Natural killer cell (primary cell): ENCODE measurements around the gene SYT10. TPM values are rescaled to one million over a fixed set of nuclear protein-coding genes. Genes with fewer than 3 reads are reported as not detected.

ENCODE experiments used
- ATAC-seq, 3 donors: fragments of 150-1000 bp in 2 of 3; fragments of 200-7000 bp in 1 of 3; cut with Tn5 transposase; 1 replicate in 1 of 3; 2 replicates in 2 of 3; pipeline ENCODE4 v1.10.0; 2021; ENCODE audit warnings: mild to moderate bottlenecking in 2 of 3, moderate library complexity in 2 of 3
- DNase-seq, 2 donors: peaks; one replicate each; pipeline versions ENCODE4 v3.0.0 to v3.0.0-alpha.2; 2013 to 2021; ENCODE audit warnings: mixed read lengths in 1 of 2
- H3K27ac ChIP-seq: one replicate; pipeline ENCODE4 v1.5.1; 2013; ENCODE audit warnings: mild to moderate bottlenecking, low read length
- H3K27me3 ChIP-seq: one replicate; pipeline ENCODE4 v1.6.1; 2013; ENCODE audit warnings: low read length; ENCODE audit not compliant: control insufficient read depth, insufficient read depth
- H3K36me3 ChIP-seq: one replicate; pipeline ENCODE4 v1.6.1; 2013; ENCODE audit warnings: low read length; ENCODE audit not compliant: control insufficient read depth, insufficient read depth
- H3K4me1 ChIP-seq: one replicate; pipeline ENCODE4 v1.6.1; 2013; ENCODE audit warnings: low read length; ENCODE audit not compliant: control insufficient read depth, insufficient read depth
- H3K4me3 ChIP-seq: one replicate; pipeline ENCODE4 v1.5.1; 2013; ENCODE audit warnings: low read length
- H3K9me3 ChIP-seq: one replicate; pipeline ENCODE4 v1.6.1; 2013; ENCODE audit warnings: low read length; ENCODE audit not compliant: control insufficient read depth, insufficient read depth
- H3K27ac Mint-ChIP-seq, 2 donors: one replicate each; pipeline ENCODE4 v1.8.0; 2022; ENCODE audit warnings: mild to moderate bottlenecking in 2 of 2, mixed read lengths in 2 of 2, moderate library complexity in 1 of 2
- H3K27me3 Mint-ChIP-seq, 2 donors: one replicate each; pipeline ENCODE4 v1.8.0; 2022; ENCODE audit warnings: low read depth in 2 of 2, mixed read lengths in 2 of 2
- H3K36me3 Mint-ChIP-seq: one replicate; pipeline ENCODE4 v1.8.0; 2022; ENCODE audit warnings: mixed read lengths
- H3K4me1 Mint-ChIP-seq, 2 donors: one replicate each; pipeline ENCODE4 v1.8.0; 2022; ENCODE audit warnings: mixed read lengths in 2 of 2
- H3K4me3 Mint-ChIP-seq: one replicate; pipeline ENCODE4 v1.8.0; 2022; ENCODE audit warnings: mild to moderate bottlenecking, moderate library complexity, mixed read lengths
- H3K9me3 Mint-ChIP-seq, 2 donors: one replicate each; pipeline ENCODE4 v1.8.0; 2022; ENCODE audit warnings: mixed read lengths in 2 of 2
- WGBS: methylation state at CpG from one replicate; pipeline ENCODE4 v1.1.7; 2013; ENCODE audit warnings: missing lambda C conversion rate; ENCODE audit not compliant: insufficient coverage; 5-methylcytosine and 5-hydroxymethylcytosine counted together
- intact Hi-C: fragments of 100-400 bp; cut with micrococcal nuclease; formaldehyde crosslinking; loops from one replicate; pipeline ENCODE4 v1.14.2; 2022
- total RNA-seq, 4 donors: library from RNA; stranded (reverse); fragments of 120-200 nt in 1 of 4; gene quantifications; one replicate each; pipeline versions ENCODE4 v1.2.3 to v1.2.4, GENCODE V29; 2013 to 2022
- TF ChIP-seq, protein P1 (sequence below): fragments of 200-600 bp; IDR thresholded peaks from one replicate; pipeline ENCODE4 v1.8.0; 2022; ENCODE audit warnings: antibody characterized with exemption

SYT10 gene
- total RNA-seq, 3 donors from 2014 or later (not counting 1 experiment from before 2014, with no cell fraction given) = not detected

DNA sequence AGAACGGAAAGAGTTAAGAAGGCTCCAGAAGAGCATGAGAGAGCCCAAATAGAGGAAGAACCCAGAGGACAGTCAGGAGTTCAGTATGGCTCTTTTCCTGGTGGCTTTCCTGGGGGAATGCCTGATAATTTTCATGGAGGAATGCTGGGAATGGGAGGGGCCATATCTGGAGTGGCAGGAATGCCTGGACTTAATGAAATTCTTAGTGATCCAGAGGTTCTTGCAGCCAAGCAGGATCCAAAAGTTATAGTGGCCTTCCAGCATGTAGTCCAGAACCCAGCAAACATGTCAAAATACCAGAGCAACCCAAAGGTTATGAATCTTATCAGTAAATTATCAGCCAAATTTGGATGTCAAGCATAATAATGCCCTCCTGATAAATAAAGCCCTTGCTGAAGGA is 15.5 kb upstream of the SYT10 start:
- Mint-ChIP-seq H3K27me3 (no peaks in the 10 kb centered on the region), H3K4me1 (no peaks in the 10 kb centered on the region), H3K27ac (no peak overlapping the region), H3K9me3 (peaks cover 12 to 21% of the 10 kb centered on the region in 2 donors), H3K4me3 (no peak overlapping the region), H3K36me3 (no peaks in the 10 kb centered on the region)
- intact Hi-C loops = no loop called here
- H3K4me3 ChIP-seq = no peak overlapping the region
- H3K9me3 ChIP-seq = no peaks in the 10 kb centered on the region
- DNase-seq (no peak), ATAC-seq (no peak)
- H3K27ac ChIP-seq = no peak overlapping the region
- no peaks in the 10 kb centered on the region for H3K4me1 ChIP-seq
- 91% methylated on average over 1 of the region's 1 CpG for WGBS
- H3K27me3 ChIP-seq = no peaks in the 10 kb centered on the region
- no peaks in the 10 kb centered on the region for H3K36me3 ChIP-seq
- TF ChIP-seq, protein P1, sequence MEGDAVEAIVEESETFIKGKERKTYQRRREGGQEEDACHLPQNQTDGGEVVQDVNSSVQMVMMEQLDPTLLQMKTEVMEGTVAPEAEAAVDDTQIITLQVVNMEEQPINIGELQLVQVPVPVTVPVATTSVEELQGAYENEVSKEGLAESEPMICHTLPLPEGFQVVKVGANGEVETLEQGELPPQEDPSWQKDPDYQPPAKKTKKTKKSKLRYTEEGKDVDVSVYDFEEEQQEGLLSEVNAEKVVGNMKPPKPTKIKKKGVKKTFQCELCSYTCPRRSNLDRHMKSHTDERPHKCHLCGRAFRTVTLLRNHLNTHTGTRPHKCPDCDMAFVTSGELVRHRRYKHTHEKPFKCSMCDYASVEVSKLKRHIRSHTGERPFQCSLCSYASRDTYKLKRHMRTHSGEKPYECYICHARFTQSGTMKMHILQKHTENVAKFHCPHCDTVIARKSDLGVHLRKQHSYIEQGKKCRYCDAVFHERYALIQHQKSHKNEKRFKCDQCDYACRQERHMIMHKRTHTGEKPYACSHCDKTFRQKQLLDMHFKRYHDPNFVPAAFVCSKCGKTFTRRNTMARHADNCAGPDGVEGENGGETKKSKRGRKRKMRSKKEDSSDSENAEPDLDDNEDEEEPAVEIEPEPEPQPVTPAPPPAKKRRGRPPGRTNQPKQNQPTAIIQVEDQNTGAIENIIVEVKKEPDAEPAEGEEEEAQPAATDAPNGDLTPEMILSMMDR = no peak

DNA sequence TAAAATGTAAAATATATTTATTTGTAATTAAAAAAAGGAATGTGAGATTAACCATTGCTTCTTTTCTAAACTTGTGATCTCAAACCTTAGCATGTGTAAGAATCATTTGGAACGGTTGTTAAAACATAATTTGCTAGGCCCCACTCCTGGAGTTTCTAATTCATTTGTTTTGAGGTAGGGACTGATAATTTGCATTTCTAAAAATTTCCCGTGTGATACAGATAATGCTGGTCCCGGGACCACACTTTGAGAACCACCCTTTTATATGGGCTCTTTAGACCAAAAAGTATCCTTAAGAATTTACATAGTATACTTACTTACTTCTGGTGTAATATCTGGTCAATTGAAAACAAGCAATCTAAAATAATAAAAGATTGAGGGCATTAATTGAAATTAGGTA is 10.9 kb upstream of the SYT10 start:
- no peak overlapping the region for H3K4me3 ChIP-seq
- ATAC-seq = no peak
- no peaks in the 10 kb centered on the region for H3K4me1 ChIP-seq
- H3K4me1 Mint-ChIP-seq = no peaks in the 10 kb centered on the region
- no peak overlapping the region for H3K27ac Mint-ChIP-seq
- H3K27me3 Mint-ChIP-seq = no peaks in the 10 kb centered on the region
- no peak overlapping the region for H3K4me3 Mint-ChIP-seq
- 100% methylated on average over 1 of the region's 3 CpGs for WGBS
- H3K9me3 Mint-ChIP-seq = peaks cover 8 to 11% of the 10 kb centered on the region in 2 donors
- TF ChIP-seq, protein P1 = no peak
- H3K27me3 ChIP-seq = no peaks in the 10 kb centered on the region
- no peak overlapping the region for H3K27ac ChIP-seq
- H3K36me3 ChIP-seq = no peaks in the 10 kb centered on the region
- DNase-seq = no peak
- intact Hi-C loops = no loop called here
- H3K36me3 Mint-ChIP-seq = no peaks in the 10 kb centered on the region
- H3K9me3 ChIP-seq = no peaks in the 10 kb centered on the region

DNA sequence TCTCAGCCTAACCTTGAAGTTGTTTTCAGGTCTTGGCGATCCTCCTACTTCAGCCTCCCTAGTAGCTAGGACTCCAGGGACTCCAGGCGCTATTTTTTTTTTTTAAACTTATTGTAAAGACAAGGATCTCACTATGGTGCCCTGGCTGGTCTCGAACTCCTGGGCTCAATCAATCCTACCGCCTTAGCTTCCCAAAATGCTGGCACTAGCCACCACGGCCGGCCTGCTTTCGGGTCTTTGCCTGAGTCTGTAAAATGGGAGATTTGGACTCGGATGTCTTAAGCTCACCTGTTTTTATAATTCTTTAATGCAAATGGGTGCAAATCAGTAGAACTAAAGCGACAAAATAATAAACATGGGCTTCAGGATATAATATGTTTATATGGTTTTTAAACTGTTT is 858 bp upstream of the SYT10 start:
- Mint-ChIP-seq H3K4me1 (no peaks in the 10 kb centered on the region), H3K27ac (no peak overlapping the region), H3K27me3 (peaks cover 13 to 21% of the 10 kb centered on the region in 2 donors), H3K9me3 (peaks cover 7 to 11% of the 10 kb centered on the region in 2 donors), H3K4me3 (no peak overlapping the region), H3K36me3 (peaks cover 7% of the 10 kb centered on the region)
- ATAC-seq = no peak
- Histone ChIP-seq H3K9me3 (no peaks in the 10 kb centered on the region), H3K4me1 (peaks cover 2% of the 10 kb centered on the region), H3K27me3 (peaks cover 10% of the 10 kb centered on the region), H3K36me3 (no peaks in the 10 kb centered on the region), H3K27ac (no peak overlapping the region), H3K4me3 (no peak overlapping the region)
- WGBS = 85% methylated on average over 9 of the region's 9 CpGs
- intact Hi-C loops = no loop called here
- DNase-seq = no peak
- TF ChIP-seq, protein P1 = no peak

DNA sequence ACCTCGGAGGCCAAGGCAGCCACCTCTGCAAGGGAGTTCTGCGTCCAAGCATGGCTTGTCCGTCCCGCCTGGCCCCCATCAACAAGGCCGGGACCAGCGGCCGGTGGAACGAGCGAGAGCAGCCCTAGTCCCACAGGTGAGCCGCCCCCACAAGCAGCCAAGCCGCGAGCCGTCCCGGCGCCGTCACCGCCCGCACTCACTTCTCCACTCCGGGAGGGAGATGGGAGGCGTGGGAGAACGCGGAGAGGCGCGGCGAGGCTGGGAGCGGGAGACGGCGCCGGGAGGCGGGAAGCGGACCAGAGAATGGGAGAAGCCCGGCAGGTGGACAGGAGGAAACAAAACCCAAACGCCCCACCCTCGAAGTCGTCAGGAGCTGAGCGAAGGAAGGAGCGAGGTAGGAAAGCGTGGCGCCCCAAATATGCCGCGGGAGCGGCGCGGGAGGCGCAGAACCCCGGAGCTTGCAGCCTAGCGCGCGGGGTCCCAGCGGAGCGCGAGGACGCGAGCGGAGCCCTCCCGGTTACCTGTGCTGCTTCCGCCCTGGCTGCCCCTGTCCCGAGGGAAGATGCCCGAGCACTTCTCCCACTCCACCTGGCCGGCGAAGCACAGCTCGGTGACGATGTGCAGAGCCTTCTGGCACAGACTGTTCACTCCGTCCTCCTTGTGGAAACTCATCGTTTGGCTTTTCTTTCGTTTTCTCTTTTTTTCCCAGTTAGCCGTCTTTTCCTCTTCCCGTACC is 600 bp downstream of the SYT10 start:
- 4% methylated on average over 68 of the region's 68 CpGs for WGBS
- Histone ChIP-seq H3K36me3 (no peaks in the 10 kb centered on the region), H3K27ac (no peak overlapping the region), H3K27me3 (peaks cover 10% of the 10 kb centered on the region), H3K4me3 (no peak overlapping the region), H3K9me3 (no peaks in the 10 kb centered on the region), H3K4me1 (peaks cover 2% of the 10 kb centered on the region)
- TF ChIP-seq, protein P1 = no peak
- ATAC-seq (no peak), DNase-seq (no peak)
- peaks cover 7% of the 10 kb centered on the region for H3K36me3 Mint-ChIP-seq
- intact Hi-C loops = no loop called here
- H3K9me3 Mint-ChIP-seq = peaks cover 4 to 6% of the 10 kb centered on the region in 2 donors
- peaks cover 13 to 21% of the 10 kb centered on the region in 2 donors for H3K27me3 Mint-ChIP-seq
- H3K4me1 Mint-ChIP-seq = no peaks in the 10 kb centered on the region
- no peak overlapping the region for H3K4me3 Mint-ChIP-seq
- H3K27ac Mint-ChIP-seq = no peak overlapping the region
